A549 (cell line): Measurements from ENCODE around the gene DDAH2. TPM values are rescaled to one million over a fixed set of nuclear protein-coding genes. Genes with fewer than 3 reads are reported as not detected.

ENCODE experiments used
- ATAC-seq, 2 experiments: fragments of 200-7000 bp in 1 of 2; fragments of >200 bp in 1 of 2; cut with Nextera tagmentation in 1 of 2; cut with Tn5 transposase in 1 of 2; 3 replicates each; pipeline versions ENCODE4 v1.8.0 to v1.9.1; 2018 to 2020; ENCODE audit warnings: mild to moderate bottlenecking in 1 of 2, moderate library complexity in 1 of 2
- CTCF ChIA-PET: fragments of 300-600 bp; sonication (Branson Sonifier 250); formaldehyde crosslinking; extraction: SDS; loops from one replicate; lab custom pipeline; 2021; ENCODE audit warnings: antibody characterized with exemption, inconsistent platforms; lab: Yijun Ruan, JAX
- POLR2A ChIA-PET: fragments of 350-600 bp; formaldehyde crosslinking; extraction: SDS; loops from one replicate; lab custom pipeline; 2021; ENCODE audit warnings: antibody characterized with exemption, inconsistent platforms; lab: Yijun Ruan, JAX
- DNase-seq, 2 experiments: peaks; one replicate each; pipeline versions ENCODE4 v3.0.0 to v3.0.0-alpha.2; 2011 to 2016; ENCODE audit warnings: low read depth in 1 of 2, low spot score in 1 of 2
- FAIRE-seq: peaks from 2 replicates; lab custom pipeline; 2011; peaks lifted over from hg19 to GRCh38; lab: Jason Lieb, UNC
- H3K27ac ChIP-seq, 2 experiments: fragments of >200 bp; sonication (Bioruptor Twin); formaldehyde crosslinking; 3 replicates each; pipeline ENCODE4 v1.5.1; 2016 to 2017
- H3K4me1 ChIP-seq: fragments of >200 bp; sonication (Bioruptor Twin); formaldehyde crosslinking; 3 replicates; pipeline ENCODE4 v1.6.1; 2016
- H3K4me2 ChIP-seq: fragments of >200 bp; sonication (Bioruptor Twin); formaldehyde crosslinking; 3 replicates; pipeline ENCODE4 v1.6.1; 2016
- H3K4me3 ChIP-seq: fragments of >200 bp; sonication (Bioruptor Twin); formaldehyde crosslinking; 3 replicates; pipeline ENCODE4 v1.5.1; 2016
- H3K9me3 ChIP-seq: fragments of >200 bp; sonication (Bioruptor Twin); formaldehyde crosslinking; 3 replicates; pipeline ENCODE4 v1.6.1; 2016
- CBX8 ChIP-seq: fragments of 200-600 bp; sonication (generic); IDR thresholded peaks from 2 replicates; pipeline ENCODE4 v1.6.1; 2016
- EHF ChIP-seq: fragments of 250-450 bp; sonication (Bioruptor Pico); IDR thresholded peaks from 2 replicates; pipeline ENCODE4 v1.5.0; 2020; ENCODE audit warnings: mild to moderate bottlenecking
- FOSB ChIP-seq: fragments of 250-450 bp; sonication (Bioruptor Pico); IDR thresholded peaks from 2 replicates; pipeline ENCODE4 v1.5.0; 2020; ENCODE audit warnings: mild to moderate bottlenecking, moderate library complexity
- FOSL2 ChIP-seq, 2 experiments: fragments of 450-650 bp in 1 of 2; fragments of >200 bp in 1 of 2; sonication (Bioruptor Twin) in 1 of 2; formaldehyde crosslinking; IDR thresholded peaks; 2 replicates each; pipeline versions ENCODE4 v1.5.0 to v1.6.1; 2016 to 2020; ENCODE audit warnings: mild to moderate bottlenecking in 1 of 2, moderate library complexity in 1 of 2
- HMGXB4 ChIP-seq: fragments of 250-450 bp; sonication (Bioruptor Pico); IDR thresholded peaks from 2 replicates; pipeline ENCODE4 v1.5.0; 2021; ENCODE audit warnings: mild to moderate bottlenecking, moderate library complexity, borderline replicate concordance
- HOXB13 ChIP-seq: fragments of 250-450 bp; sonication (Bioruptor Pico); IDR thresholded peaks from 2 replicates; pipeline ENCODE4 v1.5.0; 2020; ENCODE audit warnings: low read depth, mild to moderate bottlenecking, moderate library complexity
- JUN ChIP-seq, 2 experiments: fragments of >200 bp; sonication (Bioruptor Twin); formaldehyde crosslinking; IDR thresholded peaks; 2 replicates in 1 of 2; 3 replicates in 1 of 2; pipeline ENCODE4 v1.6.1; 2016 to 2017
- KDM5A ChIP-seq: fragments of 200-600 bp; sonication (generic); IDR thresholded peaks from 2 replicates; pipeline ENCODE4 v1.6.1; 2016; ENCODE audit warnings: antibody characterized with exemption, mild to moderate bottlenecking
- MAX ChIP-seq: IDR thresholded peaks from 2 replicates; pipeline ENCODE4 v1.6.1; 2012
- NFE2L2 ChIP-seq: fragments of 150-350 bp; conservative IDR thresholded peaks from 2 replicates; pipeline ENCODE4 v1.6.1; 2014; ENCODE audit warnings: low read length
- POLR2AphosphoS2 ChIP-seq: conservative IDR thresholded peaks from 2 replicates; pipeline ENCODE4 v1.6.1; 2012; ENCODE audit warnings: low read length, improper control_type of control experiment, inconsistent platforms
- REST ChIP-seq: fragments of 200-600 bp; sonication (generic); IDR thresholded peaks from 2 replicates; pipeline ENCODE4 v1.6.1; 2016; ENCODE audit warnings: antibody characterized with exemption, mild to moderate bottlenecking, moderate library complexity
- SREBF2 ChIP-seq: fragments of 450-650 bp; IDR thresholded peaks from 2 replicates; pipeline ENCODE4 v1.6.1; 2014; ENCODE audit warnings: mild to moderate bottlenecking, moderate library complexity
- TFCP2L1 ChIP-seq: fragments of 250-450 bp; sonication (Bioruptor Pico); IDR thresholded peaks from 2 replicates; pipeline ENCODE4 v1.5.0; 2021; ENCODE audit warnings: mild to moderate bottlenecking
- USF2 ChIP-seq: fragments of 450-650 bp; IDR thresholded peaks from 2 replicates; pipeline ENCODE4 v1.6.1; 2014; ENCODE audit warnings: antibody characterized with exemption
- WGBS: methylation state at CpG from one replicate; pipeline ENCODE4 v1.1.6; 2017; ENCODE audit errors: missing lambda C conversion rate; 5-methylcytosine and 5-hydroxymethylcytosine counted together
- polyA plus RNA-seq, 4 experiments: library from polyadenylated mRNA; depleted of rRNA in 3 of 4; stranded (reverse); fragments of >200 nt; fragmentation: RNase III in 1 of 4; extraction: RNeasy Plus Mini Kit Qiagen cat#74134 plus additional on column Dnase treatment in 1 of 4; gene quantifications; 2 replicates in 3 of 4; 3 replicates in 1 of 4; pipeline ENCODE4 v1.2.3, GENCODE V29; 2011 to 2017
- TF ChIP-seq, protein P1 (sequence below): IDR thresholded peaks from 2 replicates; pipeline ENCODE4 v1.6.1; 2012

DDAH2 gene
- polyA plus RNA-seq, 2 of the 4 experiments (the other 2 are of a cell fraction), result 19.3 to 54.5 TPM

DNA sequence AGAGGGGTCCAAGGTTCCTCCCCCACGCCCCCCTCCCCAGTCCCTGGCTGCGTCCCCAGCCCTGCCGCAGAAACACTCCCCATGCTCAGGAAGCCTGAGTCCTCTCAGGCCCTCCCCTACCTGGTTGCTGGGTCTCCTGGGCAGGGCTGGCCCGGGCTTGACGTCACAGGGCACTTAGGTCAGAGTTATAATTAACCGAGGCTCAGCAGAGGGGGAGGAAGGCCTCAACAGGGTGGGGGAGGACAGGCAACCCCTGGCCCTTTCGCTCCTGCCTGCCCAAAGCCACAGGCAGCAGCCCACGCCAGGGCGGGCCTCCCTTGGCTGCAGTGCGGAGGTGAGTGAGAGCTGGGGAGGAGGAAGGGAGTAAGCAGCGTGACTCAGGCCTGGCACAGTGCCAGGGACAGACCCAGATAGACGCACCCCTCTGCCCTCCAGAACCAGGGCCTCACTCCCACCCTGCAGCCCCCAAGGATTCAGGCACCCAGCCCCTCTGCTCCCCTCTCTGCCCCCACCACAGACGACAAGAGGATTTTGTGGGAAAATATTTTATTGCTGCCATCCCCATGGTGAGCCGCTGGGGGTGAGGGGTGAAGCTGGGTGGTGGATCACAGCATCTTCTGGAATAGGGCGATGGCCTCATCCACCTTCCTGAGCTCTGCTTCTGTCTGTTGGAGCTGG, 48.0 kb upstream of the DDAH2 start, which contains the start of gene VWA7:
Gene VWA7 (minus strand): TSS at position 340 of the 678 bp plus-strand sequence. CDS start 549 bp downstream, outside the sequence.
- Histone ChIP-seq H3K27ac (peak within 1 kb of the TSS; percentile 70 to 86), H3K4me2 (peak within 1 kb of the TSS; percentile 89), H3K9me3 (no peaks in the 10 kb centered on the region)
- DNase-seq, result peak; percentile 63 to 87
- WGBS, result 13% methylated on average over 6 of the region's 15 CpGs
- TF ChIP-seq HOXB13 (CRISPR knock-in tag) (no peak), FOSL2 (IDR thresholded peaks at IDR 0.05) (no peak), FOSL2 (CRISPR knock-in tag; IDR thresholded peaks at IDR 0.05) (peak; percentile 59), REST (no peak), POLR2AphosphoS2 (no peak), MAX (peak; percentile 29; the same call in 1 of the 2 replicates), CBX8 (no peak), TFCP2L1 (CRISPR knock-in tag) (no peak), SREBF2 (no peak), NFE2L2 (no peak), KDM5A (no peak), JUN (IDR thresholded peaks at IDR 0.05) (peak in 1 of 2 experiments; percentile 75; a peak in 2 of 5 replicates)
- TF ChIP-seq, protein P1, sequence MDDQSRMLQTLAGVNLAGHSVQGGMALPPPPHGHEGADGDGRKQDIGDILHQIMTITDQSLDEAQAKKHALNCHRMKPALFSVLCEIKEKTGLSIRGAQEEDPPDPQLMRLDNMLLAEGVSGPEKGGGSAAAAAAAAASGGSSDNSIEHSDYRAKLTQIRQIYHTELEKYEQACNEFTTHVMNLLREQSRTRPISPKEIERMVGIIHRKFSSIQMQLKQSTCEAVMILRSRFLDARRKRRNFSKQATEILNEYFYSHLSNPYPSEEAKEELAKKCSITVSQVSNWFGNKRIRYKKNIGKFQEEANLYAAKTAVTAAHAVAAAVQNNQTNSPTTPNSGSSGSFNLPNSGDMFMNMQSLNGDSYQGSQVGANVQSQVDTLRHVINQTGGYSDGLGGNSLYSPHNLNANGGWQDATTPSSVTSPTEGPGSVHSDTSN, result no peak; the same call in 1 of the 2 replicates
- TF ChIP-seq, all 56 proteins: peak for 3
- ATAC-seq, result peak; percentile 74 to 79
- POLR2A ChIA-PET, result interaction anchor here (0.5 to 1.1 kb wide), 5 partner anchors 30 to 112 kb away, joined by 3 to 7 read pairs (median 6); partner anchors contain the start of genes CLIC1, HSPA1A, HSPA1B and HSPA1L
- Histone ChIP-seq H3K4me3 (0 out of 3 replicates have a peak within 1 kb of the TSS, but pooled peaks have one; percentile 21), H3K4me1 (peaks cover 32% of the 10 kb centered on the region)
- CTCF ChIA-PET, result interaction anchor here (0.7 to 1.7 kb wide), 6 partner anchors 10 to 53 kb away, joined by 3 to 5 read pairs (median 4); partner anchors contain the start of gene VARS1
- FAIRE-seq, result no peak

GRCh38 chr6:31776485-31776988, 47.4 kb upstream of the DDAH2 start:
- FAIRE-seq (no peak), DNase-seq (peak in 1 of 2 experiments; percentile 24), ATAC-seq (peak; percentile 37 to 44)
- H3K4me3 ChIP-seq, result 0 out of 3 replicates have a peak overlapping the region, but pooled peaks have one; percentile 21
- peaks cover 32% of the 10 kb centered on the region for H3K4me1 ChIP-seq
- no peak for TF ChIP-seq MAX
- TF ChIP-seq HMGXB4, result no peak
- no peak for TF ChIP-seq SREBF2
- no peak for TF ChIP-seq FOSB (CRISPR knock-in tag)
- TF ChIP-seq REST, result no peak
- no peak for TF ChIP-seq USF2
- no peak for TF ChIP-seq EHF (CRISPR knock-in tag)
- peak overlapping the region; percentile 89 for H3K4me2 ChIP-seq
- ChIA-PET POLR2A (interaction anchor here (1.0 to 1.1 kb wide), 2 partner anchors 30 to 51 kb away, joined by 4 to 7 read pairs; partner anchors contain the start of genes HSPA1B and LSM2), CTCF (interaction anchor here (0.8 kb wide), 1 partner anchor 19 kb away, joined by 3 read pairs; no protein-coding TSS in a partner anchor)
- peak overlapping the region; percentile 70 to 86 for H3K27ac ChIP-seq
- H3K9me3 ChIP-seq, result no peaks in the 10 kb centered on the region
- WGBS, result 30% methylated on average over 11 of the region's 14 CpGs
